ENCODE results near the gene TMEM88. TPM values are rescaled to one million over a fixed set of nuclear protein-coding genes. Genes with fewer than 3 reads are reported as not detected.

The TMEM88 gene
- total RNA-seq, 1 donor from 2014 or later, result 26.3 TPM

DNA sequence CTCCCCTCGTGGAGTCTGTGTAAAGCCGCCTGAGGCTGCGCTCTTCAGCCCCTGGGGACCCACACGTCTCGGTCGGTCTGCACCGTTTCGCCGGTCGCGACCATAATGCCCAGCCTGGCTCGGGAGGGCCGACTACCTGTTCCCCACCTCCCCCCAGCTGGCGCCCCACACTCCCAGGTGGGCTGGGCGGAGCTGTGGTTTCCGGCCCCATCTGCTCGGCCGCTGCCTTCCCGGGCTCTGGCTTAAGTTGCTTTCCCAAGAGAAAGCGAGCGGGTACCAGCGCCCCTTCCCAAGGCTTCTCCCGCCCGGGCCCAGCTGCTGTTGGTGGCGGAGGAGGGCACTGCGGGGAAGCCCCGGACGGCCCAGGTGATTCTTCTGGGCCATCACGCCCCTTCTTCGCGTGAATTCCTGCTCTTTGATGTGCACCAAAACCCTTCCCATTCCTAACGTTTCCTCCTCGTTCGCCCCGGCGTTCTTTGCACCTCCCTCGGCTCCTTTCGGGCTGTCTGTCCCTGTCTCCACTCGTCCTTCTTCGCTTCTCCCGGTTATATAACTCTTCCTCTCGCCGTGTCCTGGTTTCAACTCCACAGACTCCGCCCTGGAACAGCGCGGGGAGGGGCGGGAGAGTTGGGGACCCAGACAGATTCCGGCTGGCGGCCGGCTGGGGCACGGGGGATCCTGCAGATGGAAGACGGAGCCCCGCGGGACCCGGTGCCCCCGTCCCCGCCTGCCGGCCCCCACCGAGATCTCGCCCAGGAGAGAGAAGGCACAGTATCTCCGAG is 18.9 kb upstream of the TMEM88 start:
- Histone ChIP-seq H3K4me1 (peaks cover 54% of the 10 kb centered on the region), H3K9me3 (no peaks in the 10 kb centered on the region), H3K36me3 (no peaks in the 10 kb centered on the region), H3K27me3 (no peaks in the 10 kb centered on the region), H3K4me3 (peak overlapping the region; percentile 70 to 95), H3K27ac (peak overlapping the region; percentile 99)
- TF ChIP-seq, protein P1, sequence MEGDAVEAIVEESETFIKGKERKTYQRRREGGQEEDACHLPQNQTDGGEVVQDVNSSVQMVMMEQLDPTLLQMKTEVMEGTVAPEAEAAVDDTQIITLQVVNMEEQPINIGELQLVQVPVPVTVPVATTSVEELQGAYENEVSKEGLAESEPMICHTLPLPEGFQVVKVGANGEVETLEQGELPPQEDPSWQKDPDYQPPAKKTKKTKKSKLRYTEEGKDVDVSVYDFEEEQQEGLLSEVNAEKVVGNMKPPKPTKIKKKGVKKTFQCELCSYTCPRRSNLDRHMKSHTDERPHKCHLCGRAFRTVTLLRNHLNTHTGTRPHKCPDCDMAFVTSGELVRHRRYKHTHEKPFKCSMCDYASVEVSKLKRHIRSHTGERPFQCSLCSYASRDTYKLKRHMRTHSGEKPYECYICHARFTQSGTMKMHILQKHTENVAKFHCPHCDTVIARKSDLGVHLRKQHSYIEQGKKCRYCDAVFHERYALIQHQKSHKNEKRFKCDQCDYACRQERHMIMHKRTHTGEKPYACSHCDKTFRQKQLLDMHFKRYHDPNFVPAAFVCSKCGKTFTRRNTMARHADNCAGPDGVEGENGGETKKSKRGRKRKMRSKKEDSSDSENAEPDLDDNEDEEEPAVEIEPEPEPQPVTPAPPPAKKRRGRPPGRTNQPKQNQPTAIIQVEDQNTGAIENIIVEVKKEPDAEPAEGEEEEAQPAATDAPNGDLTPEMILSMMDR (IDR thresholded peaks at IDR 0.05), result no peak
- peak in 1 of 2 donors; percentile 78 for TF ChIP-seq POLR2AphosphoS5 (IDR thresholded peaks at IDR 0.05; ENCODE audit: insufficient read depth in 1 of 2, low read depth in 1 of 2)
- peak in 1 of 2 donors; percentile 5 for TF ChIP-seq POLR2A (IDR thresholded peaks at IDR 0.05)
- DNase-seq (ENCODE audit: extremely low spot score in 2 of 2), result no peak
- intact Hi-C loops (cut with DNase I), result loop anchor here (5.0 kb wide), 1 partner anchor 209 kb away; the partner anchor contains the start of gene SAT2

- Histone ChIP-seq H3K4me1 (peaks cover 59% of the 10 kb centered on the region), H3K27me3 (no peaks in the 10 kb centered on the region), H3K36me3 (no peaks in the 10 kb centered on the region), H3K27ac (peak overlapping the region; percentile 99), H3K9me3 (no peaks in the 10 kb centered on the region), H3K4me3 (peak overlapping the region; percentile 70 to 95)
- DNase-seq (ENCODE audit: extremely low spot score in 2 of 2), result peak in 1 of 2 donors; percentile 95
- TF ChIP-seq POLR2AphosphoS5 (IDR thresholded peaks at IDR 0.05; ENCODE audit: insufficient read depth in 1 of 2, low read depth in 1 of 2) (peak; percentile 52 to 70), POLR2A (IDR thresholded peaks at IDR 0.05) (peak in 1 of 2 donors; percentile 45)
- TF ChIP-seq, protein P1 (IDR thresholded peaks at IDR 0.05), result no peak
- intact Hi-C loops (cut with DNase I), result loop anchor here (5.0 kb wide), 1 partner anchor 210 kb away; the partner anchor contains the start of gene SAT2
These were observed 18.1 kb upstream of the TMEM88 start for GRCh38 chr17:7836596-7837407.

DNA sequence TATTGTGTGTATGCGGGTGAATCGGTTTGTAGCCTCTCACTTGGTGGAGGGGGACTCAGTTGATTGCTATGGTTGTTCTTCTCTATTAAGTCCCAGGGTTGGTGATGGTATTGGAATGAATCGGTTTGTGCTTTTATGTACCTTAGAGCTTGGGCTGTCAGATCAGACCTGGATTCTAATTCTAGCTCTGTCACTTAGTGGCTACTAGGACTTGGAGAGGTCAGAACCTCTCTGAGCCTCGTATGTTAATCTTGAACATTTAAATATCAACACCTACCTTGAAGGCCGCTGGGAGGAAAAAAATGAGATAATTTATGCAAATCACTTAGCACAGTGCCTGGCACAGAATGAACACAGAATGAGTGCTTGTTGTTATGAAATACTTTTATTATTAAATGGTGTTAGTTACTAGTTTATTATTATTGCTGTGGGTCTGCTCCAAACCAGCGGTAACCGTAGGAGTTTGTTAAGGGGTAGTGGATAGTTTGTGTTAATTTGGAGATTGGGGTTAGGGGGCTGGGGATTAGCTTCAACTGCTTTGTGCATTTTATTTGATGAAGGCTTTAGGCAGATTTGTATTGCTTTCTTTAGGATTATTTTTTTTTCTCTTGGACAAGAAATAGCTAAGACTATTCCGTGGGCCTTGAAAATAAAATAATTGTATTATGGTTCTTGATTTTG is 17.3 kb upstream of the TMEM88 start:
- no peaks in the 10 kb centered on the region for H3K36me3 ChIP-seq
- intact Hi-C loops (cut with DNase I), result loop anchor here (5.0 kb wide), 1 partner anchor 210 kb away; the partner anchor contains the start of gene SAT2
- DNase-seq (ENCODE audit: extremely low spot score in 2 of 2), result no peak
- H3K4me3 ChIP-seq, result peak overlapping the region; percentile 24 to 70
- H3K27me3 ChIP-seq, result no peaks in the 10 kb centered on the region
- H3K9me3 ChIP-seq, result no peaks in the 10 kb centered on the region
- peaks cover 62% of the 10 kb centered on the region for H3K4me1 ChIP-seq
- H3K27ac ChIP-seq, result peak overlapping the region; percentile 99
- TF ChIP-seq POLR2AphosphoS5 (IDR thresholded peaks at IDR 0.05; ENCODE audit: insufficient read depth in 1 of 2, low read depth in 1 of 2), result no peak
- TF ChIP-seq, protein P1 (IDR thresholded peaks at IDR 0.05), result no peak
- no peak for TF ChIP-seq POLR2A (IDR thresholded peaks at IDR 0.05)

DNA sequence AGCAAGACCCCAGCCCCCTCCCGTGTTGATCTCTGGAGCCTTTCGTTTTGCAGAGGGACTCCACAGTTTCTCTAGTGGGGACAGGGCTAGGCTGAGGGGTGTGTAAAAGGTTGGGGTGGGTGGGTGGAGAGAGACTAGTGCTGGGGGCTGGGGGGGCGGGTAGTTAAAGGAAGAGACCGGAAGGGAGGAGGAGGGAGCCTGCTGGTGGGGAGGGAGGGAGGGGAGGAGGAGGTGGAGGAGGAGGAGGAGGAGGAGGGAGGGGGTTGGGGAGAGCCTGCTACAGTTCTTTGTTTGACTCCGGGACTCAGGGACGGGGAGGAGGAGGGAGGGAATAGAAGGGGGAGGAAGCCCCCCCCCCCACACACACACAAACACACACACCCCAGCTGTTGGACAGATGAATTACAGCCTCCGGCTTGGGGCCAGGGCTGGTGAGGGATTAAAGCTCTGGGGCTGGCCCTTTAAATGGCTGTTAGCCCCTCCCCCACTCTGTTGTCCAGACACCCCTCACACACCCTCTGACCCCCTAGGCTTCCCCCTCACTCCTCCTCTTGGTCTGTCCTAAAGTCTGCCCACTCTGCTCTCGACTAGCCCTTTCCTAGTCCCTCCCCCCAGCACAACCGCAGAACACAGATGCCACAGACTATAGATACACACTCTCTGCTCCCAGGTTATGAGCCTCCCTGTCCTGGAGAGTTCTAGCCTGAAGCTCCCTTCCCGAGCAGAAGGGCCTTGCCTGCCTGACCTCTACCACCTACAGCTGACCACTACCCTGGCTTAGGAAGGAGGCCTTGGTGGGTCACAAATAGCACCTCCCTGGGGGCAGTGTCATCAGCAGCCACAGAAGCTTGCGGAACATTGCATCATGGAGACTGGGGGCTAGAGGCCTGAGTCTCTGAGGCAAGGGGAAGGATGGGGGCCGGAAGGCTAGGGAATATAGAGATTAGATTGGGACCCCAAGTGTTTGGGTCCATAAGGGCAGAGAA is 16.5 kb upstream of the TMEM88 start:
- H3K4me1 ChIP-seq, result peaks cover 67% of the 10 kb centered on the region

More for the DNA sequence above, 16.5 kb upstream of the TMEM88 start:
- intact Hi-C loops (cut with DNase I), result loop anchor here (5.0 kb wide), 1 partner anchor 211 kb away; the partner anchor contains the start of gene SAT2
- H3K36me3 ChIP-seq, result no peaks in the 10 kb centered on the region
- TF ChIP-seq, protein P1 (IDR thresholded peaks at IDR 0.05), result no peak
- TF ChIP-seq POLR2A (IDR thresholded peaks at IDR 0.05) (no peak), POLR2AphosphoS5 (IDR thresholded peaks at IDR 0.05; ENCODE audit: insufficient read depth in 1 of 2, low read depth in 1 of 2) (no peak)
- no peaks in the 10 kb centered on the region for H3K9me3 ChIP-seq
- no peak for DNase-seq (ENCODE audit: extremely low spot score in 2 of 2)
- peak overlapping the region; percentile 24 for H3K4me3 ChIP-seq
- H3K27ac ChIP-seq, result peak overlapping the region; percentile 99
- H3K27me3 ChIP-seq, result no peaks in the 10 kb centered on the region
